ENCODE measurements around the gene ZNF791. TPM values are rescaled to one million over a fixed set of nuclear protein-coding genes. Genes with fewer than 3 reads are reported as not detected.
"Not testable (repeated sequence)": the region's sequence is repeated elsewhere in the genome, so short reads cannot be mapped to it uniquely, and the experiment has no call there.

ZNF791 gene
- total RNA-seq, 1 experiment from 2014 or later = 14.8 TPM

DNA sequence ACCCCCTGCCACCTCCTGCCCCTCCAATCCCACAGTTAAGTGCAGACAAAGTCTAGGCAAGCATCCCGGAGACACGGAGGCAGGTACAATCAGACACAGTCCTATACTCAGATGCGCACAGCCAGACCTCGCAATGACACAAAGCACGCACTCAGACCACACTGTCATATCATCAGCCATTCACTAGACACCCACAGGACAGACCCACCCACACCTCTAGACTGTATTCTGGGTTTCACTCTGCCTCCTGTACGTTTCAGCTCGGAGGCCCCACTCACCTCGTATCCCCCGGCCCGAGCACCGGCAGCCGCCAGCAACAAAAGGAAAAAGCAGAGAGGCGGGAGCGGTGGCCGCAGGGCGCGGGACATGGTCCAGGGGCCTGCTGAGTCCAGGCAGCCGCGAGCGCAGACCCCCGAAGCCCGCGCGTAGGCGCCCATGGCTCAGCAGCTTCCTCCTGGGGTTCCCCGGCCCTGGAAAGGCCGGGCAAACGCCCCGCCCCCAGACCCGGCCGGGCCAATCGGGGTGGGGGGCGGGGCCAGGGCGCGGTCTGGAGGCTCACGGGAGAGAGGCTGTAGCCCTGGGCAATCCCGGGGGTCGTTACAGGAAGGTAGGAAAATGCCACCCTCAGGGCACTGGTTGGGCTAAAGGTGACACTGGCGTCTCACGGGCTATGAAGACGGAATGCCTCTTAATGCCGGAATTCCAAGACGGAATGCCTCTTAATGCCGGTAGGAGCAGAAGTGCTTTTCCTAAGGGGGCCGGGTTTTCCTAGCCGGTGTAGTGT, 55.7 kb downstream of the ZNF791 start, which contains the start of the genes MAN2B1 and WDR83:
Gene MAN2B1, minus strand, starts transcription at position 478 of the 784 bp plus-strand sequence. Its CDS starts 41 bp downstream, at position 437.
Gene WDR83, plus strand, starts transcription at position 543 of the 784 bp plus-strand sequence. CDS start 2,984 bp downstream, outside the sequence.
- peak; percentile 66 to 83 for DNase-seq (ENCODE audit: low read depth in 1 of 2, low spot score in 2 of 2)
- no peaks in the 10 kb centered on the region for H3K27me3 ChIP-seq (replicated peaks)
- peak within 1 kb of the TSS; percentile 68 for H3K4me3 ChIP-seq
- H3K9me3 ChIP-seq (replicated peaks) = no peaks in the 10 kb centered on the region
- peaks cover 48% of the 10 kb centered on the region for H3K36me3 ChIP-seq
- no peak within 1 kb of the TSS for H3K27ac ChIP-seq
- H3K4me1 ChIP-seq (replicated peaks) = peaks cover 28% of the 10 kb centered on the region

DNA sequence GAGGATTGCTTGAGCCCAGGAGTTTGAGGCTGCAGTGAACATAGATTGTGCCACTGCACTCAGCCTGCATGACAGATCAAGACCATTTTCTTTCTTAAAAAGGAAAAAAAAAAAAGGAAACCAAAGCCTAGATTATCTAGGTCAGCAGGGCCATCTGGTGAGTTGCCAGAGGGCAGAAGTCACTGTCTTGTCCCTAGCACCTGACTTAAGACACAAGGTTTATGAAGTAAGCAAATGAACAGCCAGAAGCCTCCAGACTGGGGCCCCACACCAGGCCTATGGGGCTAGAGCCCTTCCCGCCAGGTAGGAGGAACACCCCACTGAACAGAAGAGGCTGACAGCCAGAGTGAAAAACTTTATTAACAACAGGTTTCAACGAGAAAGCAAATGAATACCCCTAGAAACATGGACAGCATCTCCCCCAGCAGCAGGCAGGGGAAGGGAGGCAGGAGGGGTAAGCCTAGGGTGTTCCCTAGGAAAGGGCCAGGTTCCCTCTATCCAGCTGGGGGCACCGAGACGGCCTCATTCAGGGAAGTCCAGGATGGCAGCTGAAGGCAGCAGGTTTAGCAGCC, 57.1 kb downstream of the ZNF791 start:
- Histone ChIP-seq H3K9me3 (replicated peaks) (no peaks in the 10 kb centered on the region), H3K4me3 (no peak overlapping the region), H3K27ac (no peak overlapping the region), H3K27me3 (replicated peaks) (no peaks in the 10 kb centered on the region), H3K4me1 (replicated peaks) (peaks cover 28% of the 10 kb centered on the region), H3K36me3 (peaks cover 51% of the 10 kb centered on the region)
- DNase-seq (ENCODE audit: low read depth in 1 of 2, low spot score in 2 of 2) = no peak

DNA sequence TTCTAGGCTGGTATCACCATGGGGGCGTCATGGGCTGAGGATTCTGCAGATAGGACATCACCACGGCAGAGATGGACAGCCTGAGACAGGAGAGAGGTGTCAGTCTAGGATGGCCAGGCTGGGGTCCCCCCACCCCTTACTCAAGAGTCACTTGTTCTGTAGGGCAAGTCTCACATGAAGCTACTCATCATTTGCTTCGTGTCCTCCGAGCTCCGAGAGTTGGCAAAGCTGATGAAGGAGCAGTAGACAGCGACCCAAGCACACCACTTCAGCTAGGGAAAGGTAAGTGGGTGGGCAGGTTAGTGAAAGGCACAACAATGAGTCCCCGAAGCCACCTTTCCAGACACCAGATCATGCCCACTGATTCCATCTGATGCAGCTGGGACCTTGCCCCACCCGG, 57.6 kb downstream of the ZNF791 start:
- DNase-seq (ENCODE audit: low read depth in 1 of 2, low spot score in 2 of 2) = no peak
- Histone ChIP-seq H3K4me1 (replicated peaks) (peaks cover 28% of the 10 kb centered on the region), H3K4me3 (peak overlapping the region; percentile 70), H3K27me3 (replicated peaks) (no peaks in the 10 kb centered on the region), H3K27ac (no peak overlapping the region), H3K36me3 (peaks cover 51% of the 10 kb centered on the region), H3K9me3 (replicated peaks) (no peaks in the 10 kb centered on the region)

DNA sequence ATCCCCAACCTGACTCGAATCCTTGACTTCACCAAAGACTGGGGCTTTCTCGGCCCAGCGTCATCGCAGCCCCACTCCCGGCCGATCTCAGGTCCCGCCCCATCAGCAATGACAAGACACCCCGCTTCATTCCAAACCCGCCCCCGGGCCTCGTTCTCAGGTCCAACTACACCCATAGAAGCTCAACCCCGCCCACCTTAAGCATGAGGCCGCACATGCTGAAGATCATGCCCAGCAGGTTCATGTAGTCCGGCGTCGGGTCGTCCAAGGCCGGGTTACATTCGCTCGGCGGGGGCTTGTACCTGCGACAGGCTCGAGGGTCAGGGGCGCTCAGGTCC, 58.2 kb downstream of the ZNF791 start:
- H3K4me1 ChIP-seq (replicated peaks) = peaks cover 28% of the 10 kb centered on the region
- H3K4me3 ChIP-seq = peak overlapping the region; percentile 70
- H3K27me3 ChIP-seq (replicated peaks) = no peaks in the 10 kb centered on the region
- no peak for DNase-seq (ENCODE audit: low read depth in 1 of 2, low spot score in 2 of 2)
- H3K9me3 ChIP-seq (replicated peaks) = no peaks in the 10 kb centered on the region
- H3K27ac ChIP-seq = peak overlapping the region; percentile 94
- peaks cover 51% of the 10 kb centered on the region for H3K36me3 ChIP-seq

DNA sequence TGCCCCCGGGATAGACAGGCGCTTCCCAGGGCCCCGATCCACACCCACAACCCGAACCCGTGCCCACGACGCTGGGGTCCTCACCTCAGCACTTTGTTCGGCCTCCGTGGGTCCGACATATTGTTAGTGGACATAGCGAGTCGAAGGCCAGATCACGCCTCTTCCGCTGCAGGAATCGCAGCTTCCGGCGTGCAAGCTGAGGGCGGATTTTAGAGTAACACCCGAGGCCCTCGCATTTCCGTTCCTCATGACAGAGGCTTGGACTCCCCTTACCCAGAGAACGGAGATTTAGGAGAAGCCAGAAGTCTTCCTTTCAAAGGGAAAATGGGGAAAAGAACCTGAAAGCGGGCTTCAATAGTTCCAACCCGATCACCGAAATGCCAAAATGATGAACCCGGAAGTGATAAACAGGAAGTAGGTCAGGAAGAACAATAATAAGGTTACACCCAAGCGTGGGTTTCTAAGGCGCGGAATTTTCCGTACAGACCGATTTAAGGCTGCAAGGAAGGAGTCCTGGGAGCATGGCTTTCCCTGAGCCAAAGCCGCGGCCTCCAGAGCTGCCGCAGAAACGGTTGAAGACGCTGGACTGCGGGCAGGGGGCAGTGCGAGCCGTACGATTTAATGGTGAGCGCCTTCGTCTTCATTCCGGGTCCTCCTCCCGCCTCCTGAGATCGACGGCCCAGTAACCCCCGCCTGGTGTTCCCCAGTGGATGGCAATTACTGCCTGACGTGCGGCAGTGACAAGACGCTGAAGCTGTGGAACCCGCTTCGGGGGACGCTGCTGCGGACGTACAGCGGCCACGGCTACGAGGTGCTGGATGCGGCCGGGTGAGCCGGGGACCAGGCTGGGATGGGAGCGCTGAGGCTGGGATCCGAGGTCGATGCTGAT, 58.8 kb downstream of the ZNF791 start:
- no peaks in the 10 kb centered on the region for H3K9me3 ChIP-seq (replicated peaks)
- no peaks in the 10 kb centered on the region for H3K27me3 ChIP-seq (replicated peaks)
- H3K27ac ChIP-seq = peak overlapping the region; percentile 94
- peaks cover 28% of the 10 kb centered on the region for H3K4me1 ChIP-seq (replicated peaks)
- peaks cover 51% of the 10 kb centered on the region for H3K36me3 ChIP-seq
- H3K4me3 ChIP-seq = peak overlapping the region; percentile 70
- peak; percentile 76 to 94 for DNase-seq (ENCODE audit: low read depth in 1 of 2, low spot score in 2 of 2)

DNA sequence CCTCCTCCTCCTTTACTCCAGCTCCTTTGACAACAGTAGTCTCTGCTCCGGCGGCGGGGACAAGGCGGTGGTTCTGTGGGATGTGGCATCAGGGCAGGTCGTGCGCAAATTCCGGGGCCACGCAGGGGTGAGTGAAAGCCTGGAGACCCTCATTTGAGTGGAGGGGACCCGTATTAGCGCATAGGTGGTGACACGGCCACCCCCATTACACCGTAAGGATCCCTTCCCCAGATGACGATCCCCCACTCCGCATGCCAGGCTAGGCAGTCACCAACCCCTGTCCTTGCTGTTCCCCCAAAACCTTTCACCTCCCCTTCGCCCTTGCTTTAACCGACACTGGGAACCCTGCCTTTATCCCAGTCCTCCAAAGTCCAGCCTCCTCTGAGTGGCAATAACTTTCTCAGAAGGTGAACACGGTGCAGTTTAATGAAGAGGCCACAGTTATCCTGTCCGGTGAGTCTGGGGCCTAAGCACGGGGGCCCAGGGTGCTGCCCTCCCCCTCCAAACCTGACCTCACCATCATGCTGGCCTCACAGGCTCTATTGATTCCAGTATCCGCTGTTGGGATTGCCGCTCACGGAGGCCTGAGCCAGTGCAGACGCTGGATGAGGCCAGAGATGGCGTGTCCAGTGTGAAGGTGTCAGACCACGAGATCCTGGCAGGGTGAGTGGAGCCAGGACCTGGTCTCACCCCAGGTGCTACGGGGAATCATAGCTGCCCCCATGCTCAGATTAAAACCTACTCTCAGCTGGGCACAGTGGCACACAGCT, 59.6 kb downstream of the ZNF791 start:
- peaks cover 50% of the 10 kb centered on the region for H3K36me3 ChIP-seq
- peaks cover 28% of the 10 kb centered on the region for H3K4me1 ChIP-seq (replicated peaks)
- H3K27ac ChIP-seq = peak overlapping the region; percentile 94
- H3K4me3 ChIP-seq = peak overlapping the region; percentile 70
- H3K27me3 ChIP-seq (replicated peaks) = no peaks in the 10 kb centered on the region
- no peaks in the 10 kb centered on the region for H3K9me3 ChIP-seq (replicated peaks)
- no peak for DNase-seq (ENCODE audit: low read depth in 1 of 2, low spot score in 2 of 2)

GRCh38 chr19:12672744-12673143, 62.0 kb downstream of the ZNF791 start:
- Histone ChIP-seq H3K27ac (no peak overlapping the region), H3K4me1 (replicated peaks) (peaks cover 16% of the 10 kb centered on the region), H3K9me3 (replicated peaks) (no peaks in the 10 kb centered on the region), H3K36me3 (peaks cover 68% of the 10 kb centered on the region), H3K27me3 (replicated peaks) (no peaks in the 10 kb centered on the region), H3K4me3 (no peak overlapping the region)
- no peak for DNase-seq (ENCODE audit: low read depth in 1 of 2, low spot score in 2 of 2)

DNA sequence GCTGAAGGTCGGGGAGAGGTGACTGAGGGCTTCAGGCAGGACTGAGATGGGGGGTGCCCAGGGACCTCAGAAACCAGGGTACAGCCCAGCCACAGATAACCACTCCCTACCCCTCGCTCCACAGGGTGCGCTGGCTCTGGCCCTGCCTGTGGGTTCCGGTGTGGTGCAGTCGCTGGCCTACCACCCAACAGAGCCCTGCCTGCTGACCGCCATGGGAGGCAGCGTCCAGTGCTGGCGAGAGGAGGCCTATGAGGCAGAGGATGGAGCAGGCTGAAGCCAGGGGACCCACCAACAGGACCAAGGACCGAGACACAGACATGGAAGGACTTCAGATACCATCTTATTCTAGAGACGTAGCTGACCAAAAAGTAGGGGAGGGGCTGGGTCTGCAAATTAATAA, 64.7 kb downstream of the ZNF791 start:
- Histone ChIP-seq H3K36me3 (peaks cover 82% of the 10 kb centered on the region), H3K27ac (no peak overlapping the region), H3K9me3 (replicated peaks) (no peaks in the 10 kb centered on the region), H3K27me3 (replicated peaks) (no peaks in the 10 kb centered on the region), H3K4me1 (replicated peaks) (peaks cover 3% of the 10 kb centered on the region; the same call in 1 of the 2 replicates), H3K4me3 (no peak overlapping the region)
- DNase-seq (ENCODE audit: low read depth in 1 of 2, low spot score in 2 of 2) = no peak

DNA sequence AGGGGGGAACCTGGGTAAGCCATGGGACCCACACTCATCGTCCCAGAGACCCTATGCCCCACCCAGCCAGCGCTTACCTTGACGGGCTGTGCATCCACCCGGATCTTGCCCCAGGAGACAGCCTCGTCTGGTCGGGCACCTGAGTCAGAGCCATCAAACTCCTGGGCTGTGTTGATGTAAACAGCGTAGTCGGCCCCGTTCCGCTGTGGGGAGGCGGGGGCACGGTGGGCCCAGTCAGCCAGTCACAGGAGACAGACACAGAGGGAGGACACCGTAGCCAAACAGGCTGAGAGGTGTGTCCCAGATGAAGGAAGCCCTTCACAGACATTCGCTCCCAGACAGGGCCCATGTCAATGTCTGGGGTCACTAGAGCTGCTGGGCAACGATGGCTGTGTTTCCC, 65.2 kb downstream of the ZNF791 start:
- DNase-seq (ENCODE audit: low read depth in 1 of 2, low spot score in 2 of 2) = no peak
- H3K9me3 ChIP-seq (replicated peaks) = no peaks in the 10 kb centered on the region
- H3K4me3 ChIP-seq = no peak overlapping the region
- H3K36me3 ChIP-seq = peaks cover 77% of the 10 kb centered on the region
- H3K27me3 ChIP-seq (replicated peaks) = no peaks in the 10 kb centered on the region
- no peaks in the 10 kb centered on the region for H3K4me1 ChIP-seq (replicated peaks)
- H3K27ac ChIP-seq = no peak overlapping the region

DNA sequence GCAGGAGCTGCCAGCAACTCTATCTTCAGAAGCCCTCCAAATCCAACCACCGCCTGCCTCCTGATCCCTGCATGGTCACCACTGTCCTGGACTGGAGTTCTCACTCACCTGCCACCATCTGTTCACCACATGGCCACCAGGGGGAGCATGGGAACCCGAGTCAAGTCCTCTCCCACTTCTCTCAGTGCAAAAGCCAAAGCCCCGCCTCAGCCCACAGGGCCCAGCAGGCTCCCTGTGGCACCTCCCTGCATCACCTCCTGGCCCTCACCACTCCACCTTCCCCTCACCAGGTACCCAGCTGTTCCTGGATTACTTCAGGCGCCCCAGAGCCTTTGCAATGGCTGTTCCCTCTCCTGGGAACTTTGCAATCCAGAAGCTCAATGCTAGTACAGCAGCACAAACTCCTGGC, 65.7 kb downstream of the ZNF791 start:
- Histone ChIP-seq H3K36me3 (peaks cover 78% of the 10 kb centered on the region), H3K4me1 (replicated peaks) (no peaks in the 10 kb centered on the region), H3K27ac (no peak overlapping the region), H3K4me3 (no peak overlapping the region), H3K9me3 (replicated peaks) (no peaks in the 10 kb centered on the region), H3K27me3 (replicated peaks) (no peaks in the 10 kb centered on the region)
- DNase-seq (ENCODE audit: low read depth in 1 of 2, low spot score in 2 of 2) = peak; percentile 52 to 92

- no peak overlapping the region for H3K4me3 ChIP-seq
- no peaks in the 10 kb centered on the region for H3K9me3 ChIP-seq (replicated peaks)
- no peaks in the 10 kb centered on the region for H3K27me3 ChIP-seq (replicated peaks)
- no peaks in the 10 kb centered on the region for H3K4me1 ChIP-seq (replicated peaks)
- DNase-seq (ENCODE audit: low read depth in 1 of 2, low spot score in 2 of 2) = no peak
- peaks cover 77% of the 10 kb centered on the region for H3K36me3 ChIP-seq
- no peak overlapping the region for H3K27ac ChIP-seq
Observed at GRCh38 chr19:12676928-12677327, 66.2 kb downstream of the ZNF791 start.

GRCh38 chr19:12678039-12678438, 67.3 kb downstream of the ZNF791 start:
- not testable (repeated sequence) for H3K27ac ChIP-seq; H3K4me1 ChIP-seq (replicated peaks); H3K9me3 ChIP-seq (replicated peaks); DNase-seq (ENCODE audit: low read depth in 1 of 2, low spot score in 2 of 2); H3K4me3 ChIP-seq; H3K27me3 ChIP-seq (replicated peaks)
- H3K36me3 ChIP-seq = peaks cover 66% of the 10 kb centered on the region

GRCh38 chr19:12680034-12680433, 69.3 kb downstream of the ZNF791 start:
- Histone ChIP-seq H3K9me3 (replicated peaks) (no peaks in the 10 kb centered on the region), H3K27me3 (replicated peaks) (no peaks in the 10 kb centered on the region), H3K27ac (no peak overlapping the region), H3K4me1 (replicated peaks) (no peaks in the 10 kb centered on the region), H3K4me3 (no peak overlapping the region), H3K36me3 (peaks cover 50% of the 10 kb centered on the region)
- DNase-seq (ENCODE audit: low read depth in 1 of 2, low spot score in 2 of 2) = no peak

Data from SJSA1 (cell line).